HG03520 (cell line): ENCODE data around the gene MFAP5.
"Not testable (repeated sequence)": the region's sequence is repeated elsewhere in the genome, so short reads cannot be mapped to it uniquely, and the experiment has no call there.

Source experiments
- ATAC-seq: cut with Tn5 transposase; IDR thresholded peaks from one replicate; pipeline ENCODE4 v1.9.1; 2021; ENCODE audit warnings: mild to moderate bottlenecking, moderate library complexity; ENCODE audit not compliant: unreplicated experiment

The MFAP5 gene

GRCh38 chr12:8676651-8677050 is 14.0 kb upstream of the MFAP5 start:
- no peak for ATAC-seq

DNA sequence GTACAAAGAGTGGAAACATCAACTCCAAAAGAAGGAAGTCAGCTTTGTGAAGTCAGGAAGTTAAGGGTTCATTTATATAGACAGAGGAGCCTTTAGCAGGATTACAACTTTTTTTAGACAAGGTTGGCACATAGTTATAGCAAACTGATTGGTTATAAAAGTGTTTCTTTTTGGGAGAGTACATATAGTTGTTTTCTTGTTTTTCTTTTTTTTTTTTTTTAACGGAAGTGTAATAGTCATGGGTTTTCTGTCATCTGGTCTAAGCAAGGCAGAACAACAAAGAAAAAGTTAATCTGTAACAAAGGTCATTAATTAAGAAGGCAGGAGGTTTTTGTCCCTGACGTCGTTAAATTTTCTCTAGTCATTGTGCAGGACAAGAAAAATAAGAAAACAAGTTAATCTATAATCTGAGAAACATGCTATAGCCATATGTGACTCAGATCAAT is 13.0 kb upstream of the MFAP5 start:
- ATAC-seq, result no peak

DNA sequence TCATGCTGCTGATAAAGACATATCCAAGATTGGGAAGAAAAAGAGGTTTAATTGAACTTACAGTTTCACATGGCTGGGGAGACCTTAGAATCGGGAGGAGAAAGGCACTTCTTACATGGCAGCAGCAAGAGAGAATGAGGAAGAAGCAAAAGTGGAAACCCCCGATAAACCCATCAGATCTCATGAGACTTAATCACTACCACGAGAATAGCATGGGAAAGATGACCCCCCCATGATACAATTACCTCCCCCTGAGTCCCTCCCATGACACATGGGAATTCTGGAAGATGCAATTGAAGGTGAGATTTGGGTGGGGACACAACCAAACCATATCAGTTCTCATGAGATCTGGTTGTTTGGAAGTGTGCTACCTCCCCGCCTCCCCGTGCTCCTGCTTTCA is 9.8 kb upstream of the MFAP5 start:
- ATAC-seq, result no peak

DNA sequence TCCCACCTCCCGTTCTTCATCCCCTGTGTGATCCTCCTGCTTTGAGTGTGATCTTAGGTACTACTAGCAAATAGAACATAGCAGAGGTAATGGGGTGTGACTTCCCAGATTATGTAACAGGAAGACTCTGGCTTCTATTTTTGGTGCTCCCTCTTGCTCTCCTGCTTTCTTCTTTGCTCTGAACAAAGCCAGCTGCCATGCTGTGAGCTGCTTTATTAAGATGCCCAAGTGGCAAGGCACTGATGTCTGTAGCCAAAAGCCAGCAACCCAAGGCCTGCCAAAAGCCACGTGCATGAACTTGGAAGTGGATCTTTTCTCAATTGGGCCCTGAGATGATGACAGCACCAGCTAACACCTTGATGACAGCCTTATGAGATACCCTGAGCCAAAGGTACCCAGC is 5.8 kb upstream of the MFAP5 start:
- ATAC-seq, result no peak

DNA sequence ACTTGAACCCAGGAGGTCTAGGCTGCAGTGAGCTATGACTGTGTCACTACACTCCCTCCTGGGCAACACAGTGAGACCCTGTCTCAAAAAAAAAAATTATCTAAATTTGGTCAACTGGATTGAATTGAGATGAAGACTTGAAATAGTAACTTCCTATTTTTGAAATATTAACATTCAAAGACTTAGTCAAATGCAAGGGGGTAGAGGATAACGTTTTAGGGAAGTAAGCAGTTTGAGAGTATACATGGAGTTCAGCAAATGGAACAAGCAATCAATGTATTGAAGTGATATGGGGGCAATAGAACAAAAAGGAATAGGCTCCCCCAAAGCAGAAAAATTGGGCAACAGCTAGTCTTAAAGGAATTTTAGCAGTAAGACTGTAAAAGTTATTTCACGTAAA is 4.6 kb upstream of the MFAP5 start:
- ATAC-seq, result no peak

- no peak for ATAC-seq
Observed at GRCh38 chr12:8665759-8666158, 3.1 kb upstream of the MFAP5 start.

DNA sequence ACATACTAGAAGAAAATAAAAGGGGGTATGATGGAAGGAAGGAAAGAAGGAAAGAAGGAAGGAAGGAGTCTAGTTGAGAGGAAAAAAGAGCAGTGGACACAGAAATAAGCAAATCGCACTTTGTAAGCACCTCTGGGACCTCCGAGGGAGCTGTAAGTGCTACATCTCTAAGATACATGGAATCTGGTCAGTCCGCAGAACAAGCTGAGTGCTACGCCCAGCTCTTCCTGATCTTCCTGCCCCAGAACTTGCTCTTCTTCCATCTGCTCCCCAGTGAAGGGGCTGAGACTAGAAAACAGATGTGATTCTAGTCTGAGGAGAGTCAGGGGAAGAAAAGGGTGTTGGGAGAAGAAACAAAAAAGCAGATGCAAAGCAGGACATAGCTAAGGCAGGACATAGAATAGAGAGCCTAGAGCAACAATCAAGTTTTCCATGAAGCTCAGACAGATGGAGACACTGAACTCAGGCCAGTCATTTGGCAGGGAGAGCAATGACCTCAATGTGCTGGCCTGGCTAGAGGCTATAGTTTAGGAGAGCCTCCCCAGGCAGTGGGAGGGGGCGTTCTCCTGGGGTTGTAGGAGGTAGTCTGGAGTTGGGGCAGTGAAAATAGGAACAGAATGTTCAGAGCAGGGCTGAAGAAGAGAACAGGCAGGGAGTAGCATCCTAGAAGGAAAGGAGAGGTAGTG is 1.7 kb upstream of the MFAP5 start:
- ATAC-seq, result no peak

- no peak for ATAC-seq
Observed at GRCh38 chr12:8661751-8662150, 875 bp downstream of the MFAP5 start.

- ATAC-seq, result no peak
Observed at GRCh38 chr12:8661016-8661415, 1.6 kb downstream of the MFAP5 start.

DNA sequence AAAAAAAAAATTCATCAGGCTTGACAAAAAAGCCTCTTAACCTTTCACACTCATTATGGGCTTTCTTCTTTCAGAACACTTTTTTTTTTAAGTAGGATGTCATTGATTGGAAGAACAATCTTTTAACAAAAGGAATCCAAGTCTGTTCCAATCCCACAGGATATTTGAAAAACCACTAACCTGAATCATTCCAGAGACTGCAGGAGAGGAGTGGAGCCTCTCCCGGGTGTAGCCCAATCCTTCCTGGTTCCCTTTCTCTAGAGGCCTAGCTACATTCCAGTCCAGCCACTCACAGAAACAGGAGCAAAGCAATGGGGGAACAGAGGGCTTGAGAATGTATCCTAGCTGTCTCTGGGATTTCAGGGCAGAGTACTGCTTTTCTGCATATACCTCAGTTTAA is 4.3 kb downstream of the MFAP5 start:
- ATAC-seq, result no peak

DNA sequence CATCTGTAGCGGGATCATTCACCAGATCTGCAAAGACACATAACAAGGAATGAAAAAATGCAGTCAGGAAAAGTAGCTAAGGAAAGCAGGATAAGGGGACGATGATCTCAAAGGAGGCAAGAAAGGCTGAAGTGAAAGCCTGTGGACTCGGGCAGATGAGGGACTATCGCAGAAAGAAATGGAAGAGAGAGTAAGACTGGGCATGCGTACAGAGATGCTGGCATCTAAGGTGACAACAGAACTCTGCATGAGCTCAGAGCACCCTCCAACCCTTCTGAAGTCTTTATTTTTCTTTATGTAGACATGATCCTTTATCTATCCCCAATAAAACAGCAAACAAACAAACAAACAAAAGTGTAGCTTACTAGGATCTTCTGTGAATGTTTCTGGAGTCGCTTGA is 7.2 kb downstream of the MFAP5 start:
- no peak for ATAC-seq

DNA sequence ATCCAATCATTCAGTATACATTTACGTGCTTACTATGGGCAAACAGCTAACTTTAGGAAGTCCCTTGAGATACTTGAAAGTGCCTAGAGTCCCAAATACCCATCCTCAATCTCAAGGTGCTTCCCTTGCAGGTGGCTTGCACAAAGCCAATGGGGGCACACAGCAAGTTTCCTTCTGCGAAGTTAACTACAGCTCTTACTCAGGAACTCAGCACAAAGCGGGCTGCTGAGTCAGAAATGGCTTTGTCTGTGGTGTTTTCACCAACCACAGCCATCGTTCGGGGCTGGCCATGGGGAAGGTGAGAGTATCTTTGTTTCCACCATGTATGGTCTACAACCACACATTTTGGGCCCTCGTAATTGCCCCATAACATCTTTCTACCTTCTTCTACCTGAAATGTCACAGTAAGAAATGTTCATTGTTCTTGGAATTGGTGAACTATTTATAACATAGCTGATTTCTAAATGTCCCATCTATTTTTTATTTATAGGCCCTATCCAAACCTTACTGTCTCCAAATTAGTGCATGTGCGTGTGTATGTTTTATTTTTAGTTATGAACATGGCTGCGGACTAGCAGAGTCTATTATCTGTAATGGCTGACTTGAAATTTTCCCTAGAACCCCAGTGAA is 13.9 kb downstream of the MFAP5 start:
- peak; percentile 65 for ATAC-seq

- ATAC-seq, result no peak
Observed at GRCh38 chr12:8647968-8648367, 14.7 kb downstream of the MFAP5 start.

- peak; percentile 59 for ATAC-seq
Observed at GRCh38 chr12:8644345-8645248, 18.0 kb downstream of the MFAP5 start.

DNA sequence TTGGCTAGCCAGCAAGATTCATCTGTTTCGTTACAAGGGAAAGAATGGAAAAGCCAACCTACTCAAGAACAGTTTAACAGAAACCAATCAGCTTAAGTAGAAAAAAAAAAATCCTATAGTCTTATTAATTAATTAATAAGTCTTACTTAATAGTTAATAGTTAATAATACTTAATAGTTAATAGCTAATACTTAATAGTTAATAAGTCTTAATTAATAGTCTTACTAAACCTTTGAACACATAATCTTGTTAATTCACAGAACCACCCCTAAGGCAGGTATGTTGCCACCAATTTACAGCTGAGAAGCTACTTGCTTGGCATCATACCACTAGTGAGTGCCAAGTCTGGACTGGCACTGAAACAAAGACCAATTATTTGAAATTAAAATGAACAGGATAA is 19.9 kb downstream of the MFAP5 start:
- no peak for ATAC-seq

DNA sequence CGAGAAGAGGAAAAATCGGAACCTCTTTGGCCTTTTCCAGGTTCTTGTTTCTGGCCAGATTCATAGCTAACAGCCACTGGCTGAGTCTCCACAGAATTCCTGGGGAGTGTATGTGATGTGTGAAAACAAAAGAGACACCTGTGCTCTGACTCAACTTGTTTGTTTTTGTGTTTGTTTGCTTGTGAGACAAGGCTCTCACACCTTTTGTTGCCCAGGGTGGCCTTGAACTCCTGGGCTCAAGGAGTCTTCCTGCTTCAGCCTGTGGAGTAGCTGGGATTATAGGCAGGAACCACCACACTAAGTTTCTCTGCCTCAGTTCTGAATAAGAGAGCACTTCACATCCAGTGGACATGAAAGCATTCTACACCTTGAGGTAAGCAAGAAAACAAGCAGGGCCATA is 22.7 kb downstream of the MFAP5 start:
- ATAC-seq, result no peak

- no peak for ATAC-seq
Observed at GRCh38 chr12:8638951-8639350, 23.7 kb downstream of the MFAP5 start.

DNA sequence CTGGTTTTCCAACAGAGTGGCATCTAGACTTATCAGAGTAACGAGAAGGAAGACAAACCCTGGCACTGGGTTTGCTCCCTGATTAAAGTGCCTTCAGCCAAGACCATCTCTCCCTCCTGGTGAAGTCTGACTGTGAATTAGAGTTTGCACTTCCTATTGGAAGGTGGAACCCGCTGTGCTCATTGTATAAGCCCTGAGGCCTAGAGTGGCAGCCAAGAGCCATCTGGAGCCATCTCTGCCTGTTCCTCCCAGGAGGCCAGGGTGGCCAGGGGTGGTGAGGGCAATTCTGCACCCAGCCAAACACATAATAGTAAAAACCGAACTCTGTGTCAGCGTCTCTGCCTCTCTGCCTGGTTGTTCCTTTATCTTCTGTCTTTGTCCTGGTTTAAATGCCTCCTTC is 25.0 kb downstream of the MFAP5 start:
- ATAC-seq, result no peak

DNA sequence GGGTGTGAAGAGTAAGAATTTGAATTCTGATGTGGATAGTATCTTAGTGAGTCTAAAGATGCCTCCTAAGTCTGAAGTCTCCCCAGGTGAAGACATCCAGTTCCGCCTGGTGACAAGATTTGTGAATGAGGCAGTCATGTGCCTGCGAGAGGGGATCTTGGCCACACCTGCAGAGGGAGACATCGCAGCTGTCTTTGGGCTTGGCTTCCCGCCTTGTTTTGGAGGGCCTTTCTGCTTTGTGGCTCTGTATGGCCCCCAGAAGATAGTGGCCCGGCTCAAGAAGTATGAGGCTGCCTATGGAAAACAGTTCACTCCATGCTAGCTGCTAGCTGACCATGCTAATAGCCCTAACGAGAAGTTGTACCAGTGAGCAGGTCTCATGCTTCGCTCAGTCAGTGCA is 25.4 kb downstream of the MFAP5 start:
- ATAC-seq, result no peak

DNA sequence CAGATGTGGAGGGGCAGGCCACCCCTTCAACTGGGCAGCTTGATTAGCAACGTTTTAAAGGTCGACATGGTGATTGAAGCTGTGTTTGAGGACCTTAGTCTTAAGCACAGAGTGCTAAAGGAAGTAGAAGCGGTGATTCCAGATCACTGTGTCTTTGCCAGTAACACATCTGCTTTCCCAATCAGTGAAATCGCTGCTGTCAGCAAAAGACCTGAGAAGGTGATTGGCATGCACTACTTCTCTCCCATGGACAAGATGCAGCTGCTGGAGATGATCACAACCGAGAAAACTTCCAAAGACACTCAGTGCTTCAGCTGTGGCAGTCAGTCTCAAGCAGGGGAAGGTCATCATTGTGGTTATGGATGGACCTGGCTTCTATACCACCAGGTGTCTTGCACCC is 26.0 kb downstream of the MFAP5 start:
- no peak for ATAC-seq

GRCh38 chr12:8636007-8636346 is 26.6 kb downstream of the MFAP5 start:
- ATAC-seq, result not testable (repeated sequence)
